ENCODE data around the gene PLA2G4A. TPM values are rescaled to one million over a fixed set of nuclear protein-coding genes. Genes with fewer than 3 reads are reported as not detected.

The PLA2G4A gene
- total and polyA plus RNA-seq, 2 experiments from 2014 or later, result 1.1 to 3.8 TPM

GRCh38 chr1:186960861-186961260 lies 132.1 kb downstream of the PLA2G4A start (continued):
- TF ChIP-seq CTCF (conservative IDR thresholded peaks at IDR 0.05; ENCODE audit: low read depth in 2 of 2) (no peak), STAT1 (IDR thresholded peaks at IDR 0.05; ENCODE audit: unreplicated experiment) (no peak), ETS1 (IDR thresholded peaks at IDR 0.05) (no peak), EZH2 (IDR thresholded peaks at IDR 0.05; ENCODE audit: low read depth, unreplicated experiment) (no peak)

- no peak for ATAC-seq
- no peaks in the 10 kb centered on the region for H3K79me2 ChIP-seq (replicated peaks; ENCODE audit: insufficient read depth)
- H3K27me3 Mint-ChIP-seq (ENCODE audit: insufficient read depth, low read depth, poor library complexity), result no peaks in the 10 kb centered on the region
- no peak overlapping the region for H3K27ac ChIP-seq (ENCODE audit: low read depth)
- H3K9me3 Mint-ChIP-seq, result no peaks in the 10 kb centered on the region
- no peak overlapping the region for H3K27ac Mint-ChIP-seq
- H3F3A ChIP-seq (replicated peaks; ENCODE audit: low read depth), result no peaks in the 10 kb centered on the region
- no peaks in the 10 kb centered on the region for H3K36me3 Mint-ChIP-seq (ENCODE audit: low read depth)
- no peaks in the 10 kb centered on the region for H3K9me2 ChIP-seq (ENCODE audit: insufficient read depth)
- H4K20me1 ChIP-seq (replicated peaks; ENCODE audit: insufficient read depth), result no peaks in the 10 kb centered on the region
- TF ChIP-seq REST (IDR thresholded peaks at IDR 0.05; ENCODE audit: unreplicated experiment) (no peak), CREB1 (CRISPR knock-in tag; IDR thresholded peaks at IDR 0.05; ENCODE audit: low read depth) (no peak), ZNF462 (CRISPR knock-in tag; IDR thresholded peaks at IDR 0.05) (no peak), NANOG (IDR thresholded peaks at IDR 0.05; ENCODE audit: borderline replicate concordance) (no peak)
- no peak for DNase-seq (ENCODE audit: low spot score)
- H3K36me3 ChIP-seq (ENCODE audit: insufficient read depth), result no peaks in the 10 kb centered on the region
- peaks cover 2% of the 10 kb centered on the region for H3K4me1 ChIP-seq (ENCODE audit: insufficient read depth)
- peaks cover 6% of the 10 kb centered on the region; the same call in 2 of the 3 replicates for H3K4me1 Mint-ChIP-seq
- no peak overlapping the region for H3K4me3 ChIP-seq
- no peak overlapping the region for H3K4me3 Mint-ChIP-seq
- H2AFZ ChIP-seq, result no peak overlapping the region
- H3K4me2 ChIP-seq, result no peak overlapping the region
- no peaks in the 10 kb centered on the region for H3K27me3 ChIP-seq (ENCODE audit: insufficient read depth)
Measured at GRCh38 chr1:186965847-186966246, 137.1 kb downstream of the PLA2G4A start.
